ENCODE measurements around the gene PCSK4. TPM values are rescaled to one million over a fixed set of nuclear protein-coding genes. Genes with fewer than 3 reads are reported as not detected.
A peak's percentile ranks its signal among the peaks of the same experiment; 100 is the strongest.
"Not testable (repeated sequence)": the region's sequence is repeated elsewhere in the genome, so short reads cannot be mapped to it uniquely, and the experiment has no call there.

The PCSK4 gene
- total RNA-seq = 10 to 100 TPM in 1 of 4 donors, 1 to 10 TPM in 3; 2.8 to 10.4 (median 6.3) TPM

GRCh38 chr19:1490311-1491113, at the start of gene PCSK4:
TSS of gene PCSK4 (minus strand) at chr19:1490350. CDS start at chr19:1490346, 4 bp downstream.
- DNase-seq = peak; percentile 98 to 99
- TF ChIP-seq CTCF (IDR thresholded peaks at IDR 0.05) = no peak
- peak in 1 of 2 donors; percentile 39 for TF ChIP-seq POLR2A (IDR thresholded peaks at IDR 0.05)
- Histone ChIP-seq H3K9me3 (no peaks in the 10 kb centered on the region), H3K27ac (peak within 1 kb of the TSS in 2 of 3 donors; percentile 2 to 26), H3K4me3 (replicated peaks in 1 of 3) (peak within 1 kb of the TSS in 2 of 3 donors; percentile 42 to 47), H3K27me3 (no peaks in the 10 kb centered on the region), H3K4me1 (peaks cover 12 to 14% of the 10 kb centered on the region in 2 donors), H3K36me3 (no peaks in the 10 kb centered on the region)
- intact Hi-C loops (cut with DNase I) = no loop called here
- 1% methylated on average over 44 to 52 of the region's 74 CpGs for WGBS, 2 donors

GRCh38 chr19:1539749-1540148, 49.6 kb upstream of the PCSK4 start:
- not testable (repeated sequence) for H3K4me1 ChIP-seq; H3K27me3 ChIP-seq; DNase-seq; H3K9me3 ChIP-seq; H3K36me3 ChIP-seq; H3K27ac ChIP-seq; H3K4me3 ChIP-seq (replicated peaks in 1 of 3)
- intact Hi-C loops (cut with DNase I) = loop anchor here (5.0 kb wide), 1 partner anchor 228 kb away; no protein-coding TSS in a partner anchor
- 87% methylated on average over 11 of the region's 11 CpGs for WGBS, 2 donors

GRCh38 chr19:1538978-1539377, 48.8 kb upstream of the PCSK4 start:
- no peak for TF ChIP-seq POLR2A (IDR thresholded peaks at IDR 0.05)
- no peak for TF ChIP-seq CTCF (IDR thresholded peaks at IDR 0.05)
- WGBS, 2 donors = 8 to 15% methylated on average over 15 of the region's 15 CpGs
- no peak overlapping the region for H3K4me3 ChIP-seq (replicated peaks in 1 of 3)
- H3K9me3 ChIP-seq = no peaks in the 10 kb centered on the region
- H3K4me1 ChIP-seq = no peaks in the 10 kb centered on the region
- H3K27me3 ChIP-seq = no peaks in the 10 kb centered on the region
- DNase-seq = peak in 1 of 2 donors; percentile 8
- H3K36me3 ChIP-seq = no peaks in the 10 kb centered on the region
- H3K27ac ChIP-seq = no peak overlapping the region
- intact Hi-C loops (cut with DNase I) = no loop called here

GRCh38 chr19:1535699-1536098, 45.5 kb upstream of the PCSK4 start:
- H3K4me3 ChIP-seq (replicated peaks in 1 of 3); H3K4me1 ChIP-seq; H3K36me3 ChIP-seq; H3K27ac ChIP-seq; DNase-seq; intact Hi-C loops (cut with DNase I); H3K9me3 ChIP-seq; H3K27me3 ChIP-seq: not testable (repeated sequence)
- WGBS, 2 donors = 89 to 92% methylated on average over 6 to 7 of the region's 7 CpGs

- WGBS, 2 donors = 87% methylated on average over 9 to 10 of the region's 14 CpGs
- TF ChIP-seq POLR2A (IDR thresholded peaks at IDR 0.05) (no peak), CTCF (IDR thresholded peaks at IDR 0.05) (no peak)
- H3K4me3 ChIP-seq (replicated peaks in 1 of 3) = no peak overlapping the region
- H3K4me1 ChIP-seq = no peaks in the 10 kb centered on the region
- no peak overlapping the region for H3K27ac ChIP-seq
- H3K9me3 ChIP-seq = no peaks in the 10 kb centered on the region
- intact Hi-C loops (cut with DNase I) = no loop called here
- no peaks in the 10 kb centered on the region for H3K36me3 ChIP-seq
- no peak for DNase-seq
- H3K27me3 ChIP-seq = no peaks in the 10 kb centered on the region
Measured at GRCh38 chr19:1534972-1535371, 44.8 kb upstream of the PCSK4 start.

- Histone ChIP-seq H3K36me3 (no peaks in the 10 kb centered on the region), H3K27ac (no peak overlapping the region), H3K4me1 (no peaks in the 10 kb centered on the region), H3K27me3 (no peaks in the 10 kb centered on the region), H3K4me3 (replicated peaks in 1 of 3) (no peak overlapping the region), H3K9me3 (no peaks in the 10 kb centered on the region)
- TF ChIP-seq POLR2A (IDR thresholded peaks at IDR 0.05) = no peak
- no peak for TF ChIP-seq CTCF (IDR thresholded peaks at IDR 0.05)
- intact Hi-C loops (cut with DNase I) = no loop called here
- DNase-seq = no peak
- WGBS, 2 donors = 73 to 86% methylated on average over 13 to 22 of the region's 23 CpGs
Measured at GRCh38 chr19:1533510-1534150, 43.5 kb upstream of the PCSK4 start.
